ENCODE data around the gene BBS4.

Gene BBS4

DNA sequence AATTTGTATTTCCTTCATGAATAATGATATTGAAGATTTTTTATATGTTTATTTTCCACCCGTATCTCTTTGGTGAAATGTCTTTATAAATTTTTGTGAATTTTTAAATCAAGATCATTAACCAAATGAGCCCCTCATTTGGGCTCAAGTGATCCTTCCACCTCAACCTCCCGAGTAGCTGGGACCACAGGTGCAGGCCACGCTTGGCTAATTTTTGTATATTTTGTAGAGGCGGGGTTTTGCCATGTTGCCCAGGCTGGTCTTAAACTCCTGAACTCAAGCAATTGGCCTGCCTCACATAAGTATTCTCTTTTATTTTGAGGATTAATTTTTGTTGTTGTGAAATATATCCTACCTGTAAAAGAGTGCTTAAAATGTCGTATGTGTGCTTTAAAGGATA, 4.9 kb downstream of the BBS4 start:
- Histone ChIP-seq H3K9me3 (replicated peaks; ENCODE audit: insufficient read depth, low read length) (no peaks in the 10 kb centered on the region), H3F3A (ENCODE audit: insufficient read depth, low read length) (peaks cover 9% of the 10 kb centered on the region), H3K4me3 (ENCODE audit: low read length) (no peak overlapping the region), H3K9me2 (replicated peaks; ENCODE audit: insufficient read depth, low read length) (no peaks in the 10 kb centered on the region), H4K20me1 (ENCODE audit: insufficient read depth, low read length) (no peaks in the 10 kb centered on the region), H3K36me3 (replicated peaks; ENCODE audit: insufficient read depth, low read length) (no peaks in the 10 kb centered on the region), H3K4me2 (ENCODE audit: low read depth, low read length) (no peak overlapping the region), H3K9ac (ENCODE audit: low read length) (no peak overlapping the region), H2AFZ (ENCODE audit: low read length) (no peak overlapping the region), H3K27ac (ENCODE audit: low read length) (no peak overlapping the region), H3K79me2 (ENCODE audit: low read length) (no peaks in the 10 kb centered on the region), H3K4me1 (ENCODE audit: low read length) (no peaks in the 10 kb centered on the region), H3K27me3 (replicated peaks; ENCODE audit: insufficient read depth, low read length) (no peaks in the 10 kb centered on the region)
- no peak for DNase-seq
- TF ChIP-seq EZH2phosphoT487 (IDR thresholded peaks at IDR 0.05; ENCODE audit: low read length) (no peak), EZH2 (optimal IDR thresholded peaks at IDR 0.05; ENCODE audit: low read depth, low read length) (no peak)
- TF ChIP-seq, protein P1, sequence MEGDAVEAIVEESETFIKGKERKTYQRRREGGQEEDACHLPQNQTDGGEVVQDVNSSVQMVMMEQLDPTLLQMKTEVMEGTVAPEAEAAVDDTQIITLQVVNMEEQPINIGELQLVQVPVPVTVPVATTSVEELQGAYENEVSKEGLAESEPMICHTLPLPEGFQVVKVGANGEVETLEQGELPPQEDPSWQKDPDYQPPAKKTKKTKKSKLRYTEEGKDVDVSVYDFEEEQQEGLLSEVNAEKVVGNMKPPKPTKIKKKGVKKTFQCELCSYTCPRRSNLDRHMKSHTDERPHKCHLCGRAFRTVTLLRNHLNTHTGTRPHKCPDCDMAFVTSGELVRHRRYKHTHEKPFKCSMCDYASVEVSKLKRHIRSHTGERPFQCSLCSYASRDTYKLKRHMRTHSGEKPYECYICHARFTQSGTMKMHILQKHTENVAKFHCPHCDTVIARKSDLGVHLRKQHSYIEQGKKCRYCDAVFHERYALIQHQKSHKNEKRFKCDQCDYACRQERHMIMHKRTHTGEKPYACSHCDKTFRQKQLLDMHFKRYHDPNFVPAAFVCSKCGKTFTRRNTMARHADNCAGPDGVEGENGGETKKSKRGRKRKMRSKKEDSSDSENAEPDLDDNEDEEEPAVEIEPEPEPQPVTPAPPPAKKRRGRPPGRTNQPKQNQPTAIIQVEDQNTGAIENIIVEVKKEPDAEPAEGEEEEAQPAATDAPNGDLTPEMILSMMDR (IDR thresholded peaks at IDR 0.05; ENCODE audit: low read length): no peak

DNA sequence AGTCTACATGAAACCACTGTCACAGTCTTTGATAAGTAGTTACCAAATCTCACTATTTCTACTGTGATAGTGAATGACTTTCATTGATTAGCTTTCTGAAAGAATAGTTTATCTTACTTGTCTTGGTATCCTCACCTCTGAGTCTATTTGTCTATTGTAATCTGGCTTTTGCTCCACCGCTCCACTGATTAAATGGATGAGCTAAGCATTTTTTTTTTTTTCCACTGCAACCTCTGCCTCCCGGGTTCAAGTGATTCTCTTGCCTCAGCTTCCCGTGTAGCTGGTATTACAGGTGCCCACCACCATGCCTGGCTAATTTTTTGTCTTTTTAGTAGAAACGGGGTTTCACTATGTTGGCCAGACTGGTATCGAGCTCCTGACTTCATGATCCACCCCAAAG, 12.9 kb downstream of the BBS4 start:
- no peak overlapping the region for H3K9ac ChIP-seq (ENCODE audit: low read length)
- no peak for DNase-seq
- H3K4me1 ChIP-seq (ENCODE audit: low read length): no peaks in the 10 kb centered on the region
- H2AFZ ChIP-seq (ENCODE audit: low read length): no peak overlapping the region
- H3K4me2 ChIP-seq (ENCODE audit: low read depth, low read length): no peak overlapping the region
- H3K27ac ChIP-seq (ENCODE audit: low read length): no peak overlapping the region
- no peaks in the 10 kb centered on the region for H3K79me2 ChIP-seq (ENCODE audit: low read length)
- H3F3A ChIP-seq (ENCODE audit: insufficient read depth, low read length): no peaks in the 10 kb centered on the region
- no peak for TF ChIP-seq EZH2 (optimal IDR thresholded peaks at IDR 0.05; ENCODE audit: low read depth, low read length)
- TF ChIP-seq EZH2phosphoT487 (IDR thresholded peaks at IDR 0.05; ENCODE audit: low read length): no peak
- TF ChIP-seq, protein P1 (IDR thresholded peaks at IDR 0.05; ENCODE audit: low read length): no peak
- no peaks in the 10 kb centered on the region for H3K9me2 ChIP-seq (replicated peaks; ENCODE audit: insufficient read depth, low read length)
- H3K36me3 ChIP-seq (replicated peaks; ENCODE audit: insufficient read depth, low read length): no peaks in the 10 kb centered on the region
- H4K20me1 ChIP-seq (ENCODE audit: insufficient read depth, low read length): no peaks in the 10 kb centered on the region
- no peak overlapping the region for H3K4me3 ChIP-seq (ENCODE audit: low read length)
- H3K27me3 ChIP-seq (replicated peaks; ENCODE audit: insufficient read depth, low read length): no peaks in the 10 kb centered on the region
- no peaks in the 10 kb centered on the region for H3K9me3 ChIP-seq (replicated peaks; ENCODE audit: insufficient read depth, low read length)

DNA sequence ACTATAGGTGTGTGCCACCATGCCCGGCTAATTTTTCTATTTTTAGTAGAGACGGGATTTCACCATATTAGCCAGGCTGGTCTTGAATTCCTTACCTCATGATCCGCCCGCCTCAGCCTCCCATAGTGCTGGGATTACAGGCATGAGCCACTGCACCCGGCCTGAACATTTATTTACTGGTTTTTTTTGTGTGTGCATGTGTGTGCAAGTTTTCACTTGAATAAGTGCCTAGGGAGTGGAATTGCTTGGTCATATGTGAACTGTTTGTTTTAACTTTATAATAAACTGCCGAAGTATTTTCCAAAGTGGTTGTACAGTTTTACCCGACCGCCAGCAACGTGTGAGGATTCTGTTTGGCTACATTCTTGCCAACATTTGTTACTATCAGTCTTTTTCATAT, 14.1 kb downstream of the BBS4 start:
- H3K4me1 ChIP-seq (ENCODE audit: low read length): no peaks in the 10 kb centered on the region
- H3K9me2 ChIP-seq (replicated peaks; ENCODE audit: insufficient read depth, low read length): no peaks in the 10 kb centered on the region
- DNase-seq: no peak
- no peak overlapping the region for H3K27ac ChIP-seq (ENCODE audit: low read length)
- no peak overlapping the region for H3K4me2 ChIP-seq (ENCODE audit: low read depth, low read length)
- no peaks in the 10 kb centered on the region for H3K9me3 ChIP-seq (replicated peaks; ENCODE audit: insufficient read depth, low read length)
- no peak overlapping the region for H2AFZ ChIP-seq (ENCODE audit: low read length)
- H4K20me1 ChIP-seq (ENCODE audit: insufficient read depth, low read length): no peaks in the 10 kb centered on the region
- H3K27me3 ChIP-seq (replicated peaks; ENCODE audit: insufficient read depth, low read length): no peaks in the 10 kb centered on the region
- no peak overlapping the region for H3K9ac ChIP-seq (ENCODE audit: low read length)
- TF ChIP-seq EZH2 (optimal IDR thresholded peaks at IDR 0.05; ENCODE audit: low read depth, low read length) (no peak), EZH2phosphoT487 (IDR thresholded peaks at IDR 0.05; ENCODE audit: low read length) (no peak)
- TF ChIP-seq, protein P1 (IDR thresholded peaks at IDR 0.05; ENCODE audit: low read length): no peak
- H3F3A ChIP-seq (ENCODE audit: insufficient read depth, low read length): no peaks in the 10 kb centered on the region
- H3K4me3 ChIP-seq (ENCODE audit: low read length): no peak overlapping the region
- H3K36me3 ChIP-seq (replicated peaks; ENCODE audit: insufficient read depth, low read length): no peaks in the 10 kb centered on the region
- no peaks in the 10 kb centered on the region for H3K79me2 ChIP-seq (ENCODE audit: low read length)

Data from MM.1S (cell line).